K562 (cell line): ENCODE results near the gene CNPY4. TPM values are rescaled to one million over a fixed set of nuclear protein-coding genes. Genes with fewer than 3 reads are reported as not detected.

Source experiments
- CC2D1A ChIP-seq: fragments of 450-650 bp; IDR thresholded peaks from 2 replicates; pipeline ENCODE4 v1.6.1; 2017; ENCODE audit warnings: mild to moderate bottlenecking
- ESRRA ChIP-seq: fragments of 450-650 bp; IDR thresholded peaks from 2 replicates; pipeline ENCODE4 v1.6.1; 2014; ENCODE audit warnings: low read depth, mild to moderate bottlenecking, moderate library complexity, borderline replicate concordance
- GATA2 ChIP-seq: sonication (generic); formaldehyde crosslinking; IDR thresholded peaks from 2 replicates; pipeline ENCODE4 v1.4.0; 2020; ENCODE audit warnings: mild to moderate bottlenecking, missing genetic modification reagents
- KAT8 ChIP-seq: fragments of 450-650 bp; IDR thresholded peaks from 2 replicates; pipeline ENCODE4 v1.6.1; 2016; ENCODE audit warnings: low read depth, mild to moderate bottlenecking
- L3MBTL2 ChIP-seq: fragments of 450-650 bp; IDR thresholded peaks from 2 replicates; pipeline ENCODE4 v1.6.1; 2016; ENCODE audit warnings: mild to moderate bottlenecking, moderate library complexity
- LEF1 ChIP-seq: fragments of 450-650 bp; IDR thresholded peaks from 2 replicates; pipeline ENCODE4 v1.6.1; 2016; ENCODE audit warnings: mild to moderate bottlenecking
- MYC ChIP-seq, 2 experiments: fragments of 250-450 bp in 1 of 2; sonication (Bioruptor Pico) in 1 of 2; IDR thresholded peaks; 2 replicates each; pipeline versions ENCODE4 v1.5.1 to v1.6.1; 2012 to 2021; ENCODE audit warnings: low read depth in 2 of 2, borderline replicate concordance in 1 of 2, improper control_type of control experiment in 1 of 2, low read length in 1 of 2, mild to moderate bottlenecking in 1 of 2, moderate library complexity in 1 of 2
- MYNN ChIP-seq, 2 experiments: sonication (generic); formaldehyde crosslinking in 1 of 2; IDR thresholded peaks; 2 replicates each; pipeline versions ENCODE4 v1.5.0 to v1.6.1; 2016 to 2020; ENCODE audit warnings: antibody characterized with exemption in 1 of 2, missing genetic modification reagents in 1 of 2
- PPARD ChIP-seq: fragments of 250-450 bp; sonication (Bioruptor Pico); IDR thresholded peaks from 2 replicates; pipeline ENCODE4 v1.8.0; 2022; ENCODE audit warnings: inconsistent platforms, mild to moderate bottlenecking, moderate library complexity
- SMAD2 ChIP-seq: fragments of 150-350 bp; IDR thresholded peaks from 2 replicates; pipeline ENCODE4 v1.6.1; 2014; ENCODE audit warnings: low read depth, mild to moderate bottlenecking, low read length
- STAG1 ChIP-seq: sonication (generic); formaldehyde crosslinking; IDR thresholded peaks from 2 replicates; pipeline ENCODE4 v1.5.0; 2020; ENCODE audit warnings: missing genetic modification reagents, borderline replicate concordance
- ZFP30 ChIP-seq: fragments of 250-450 bp; sonication (Bioruptor Pico); IDR thresholded peaks from 2 replicates; pipeline ENCODE4 v1.8.0; 2022; ENCODE audit warnings: moderate library complexity, mild to moderate bottlenecking, inconsistent platforms, borderline replicate concordance
- ZNF507 ChIP-seq: conservative IDR thresholded peaks from 2 replicates; pipeline ENCODE4 v1.6.1; 2017; ENCODE audit warnings: missing genetic modification characterization, missing compliant biosample characterization
- ZNF668 ChIP-seq: fragments of 250-450 bp; sonication (Bioruptor Pico); IDR thresholded peaks from 2 replicates; pipeline ENCODE4 v1.8.0; 2022; ENCODE audit warnings: mild to moderate bottlenecking, inconsistent platforms
- ZNF76 ChIP-seq: fragments of 250-450 bp; sonication (Bioruptor Pico); IDR thresholded peaks from 2 replicates; pipeline ENCODE4 v1.4.0; 2020; ENCODE audit warnings: mild to moderate bottlenecking, moderate library complexity, borderline replicate concordance
- polyA plus RNA-seq, 8 experiments: library from polyadenylated mRNA; depleted of rRNA in 4 of 8; stranded (reverse) in 5 of 8; unstranded in 3 of 8; fragments of >200 nt; fragmentation: Nextera tagmentation in 2 of 8; fragmentation: Illumina TruSeq in 1 of 8; extraction: Ambion mirVana in 2 of 8; extraction: Trizol in 1 of 8; gene quantifications; 2 replicates each; pipeline versions ENCODE4 v1.2.1 to v1.2.3, GENCODE V29; 2011 to 2014; ENCODE audit warnings: inconsistent platforms in 1 of 8, missing spikeins in 1 of 8
- total RNA-seq, 7 experiments: library from RNA; depleted of rRNA in 6 of 7; stranded (reverse); fragments of >200 nt in 6 of 7; fragmentation: Illumina TruSeq in 2 of 7; extraction: Trizol in 2 of 7; gene quantifications; 2 replicates each; pipeline versions ENCODE4 v1.2.1 to v1.2.3, GENCODE V29; 2011 to 2021; ENCODE audit warnings: low replicate concordance in 1 of 7
- TF ChIP-seq, protein P1 (sequence below): fragments of 450-650 bp; formaldehyde crosslinking; IDR thresholded peaks from 2 replicates; pipeline ENCODE4 v1.4.0; 2020; ENCODE audit warnings: mild to moderate bottlenecking, moderate library complexity
- TF ChIP-seq, protein P2 (sequence below): fragments of 450-650 bp; IDR thresholded peaks from 2 replicates; pipeline ENCODE4 v1.6.1; 2016; ENCODE audit warnings: low read depth

Gene CNPY4
- total and polyA plus RNA-seq, 9 of the 15 experiments (the other 6 are each of a cell fraction or from before 2014, with no cell fraction given): 1.9 to 11.2 (median 7.0) TPM

DNA sequence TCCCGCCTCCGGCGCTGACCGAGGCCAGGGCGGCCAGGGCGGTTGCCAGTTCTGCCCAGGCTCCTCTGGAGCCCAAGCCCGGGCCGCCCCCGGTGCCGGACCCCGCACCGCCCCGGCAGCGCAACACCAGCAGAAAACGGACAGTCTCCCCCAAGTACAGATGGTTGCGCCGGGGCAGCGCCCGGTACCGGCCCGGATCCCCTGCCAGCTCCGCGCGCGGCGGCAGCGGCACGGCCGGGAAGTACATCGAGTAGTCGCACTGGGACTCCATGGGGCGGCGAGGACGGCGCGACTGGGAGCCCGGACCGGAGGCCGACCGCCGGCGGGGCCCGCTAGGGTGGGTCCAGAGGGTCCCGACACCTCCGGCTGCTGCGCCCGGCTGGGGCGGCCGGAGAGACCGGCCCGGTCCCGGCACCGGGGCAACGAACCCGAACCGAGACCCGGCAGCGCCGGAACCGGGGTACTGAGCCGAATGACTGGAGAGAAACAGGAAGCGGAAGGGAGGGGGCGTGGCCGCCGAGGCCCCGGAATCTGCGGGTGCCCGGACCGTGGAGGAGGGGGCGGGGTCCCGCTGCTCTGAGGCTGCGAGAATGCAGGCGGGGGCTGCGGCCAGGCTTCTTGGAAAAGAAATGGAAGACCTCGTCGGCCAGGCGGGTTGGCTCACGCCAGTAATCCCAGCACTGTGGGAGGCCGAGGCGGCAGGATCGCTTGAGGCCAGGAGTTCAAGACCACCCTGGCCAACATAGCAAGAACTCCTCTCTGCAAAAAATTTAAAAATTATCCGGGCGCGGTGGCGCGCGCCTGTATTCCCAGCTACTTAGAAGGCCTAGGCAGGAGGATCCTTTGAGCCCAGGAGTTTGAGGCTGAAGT is 39.0 kb downstream of the CNPY4 start, which contains the start of gene TRAPPC14 (continued):
- TF ChIP-seq, protein P1, sequence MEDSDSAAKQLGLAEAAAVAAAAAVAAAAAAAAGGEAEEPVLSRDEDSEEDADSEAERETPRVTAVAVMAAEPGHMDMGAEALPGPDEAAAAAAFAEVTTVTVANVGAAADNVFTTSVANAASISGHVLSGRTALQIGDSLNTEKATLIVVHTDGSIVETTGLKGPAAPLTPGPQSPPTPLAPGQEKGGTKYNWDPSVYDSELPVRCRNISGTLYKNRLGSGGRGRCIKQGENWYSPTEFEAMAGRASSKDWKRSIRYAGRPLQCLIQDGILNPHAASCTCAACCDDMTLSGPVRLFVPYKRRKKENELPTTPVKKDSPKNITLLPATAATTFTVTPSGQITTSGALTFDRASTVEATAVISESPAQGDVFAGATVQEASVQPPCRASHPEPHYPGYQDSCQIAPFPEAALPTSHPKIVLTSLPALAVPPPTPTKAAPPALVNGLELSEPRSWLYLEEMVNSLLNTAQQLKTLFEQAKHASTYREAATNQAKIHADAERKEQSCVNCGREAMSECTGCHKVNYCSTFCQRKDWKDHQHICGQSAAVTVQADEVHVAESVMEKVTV (CRISPR knock-in tag): no peak
- TF ChIP-seq MYC (IDR thresholded peaks at IDR 0.05; ENCODE audit: low read depth, low read length): peak; percentile 61
- TF ChIP-seq MYC (CRISPR knock-in tag; IDR thresholded peaks at IDR 0.05; ENCODE audit: borderline replicate concordance, low read depth): no peak
- TF ChIP-seq ESRRA: peak; percentile 68; the same call in 1 of the 2 replicates
- no peak for TF ChIP-seq GATA2 (CRISPR knock-in tag)
- no peak; the same call in 1 of the 2 replicates for TF ChIP-seq MYNN (IDR thresholded peaks at IDR 0.05)
- TF ChIP-seq MYNN (CRISPR knock-in tag; IDR thresholded peaks at IDR 0.05): no peak
- TF ChIP-seq, protein P2, sequence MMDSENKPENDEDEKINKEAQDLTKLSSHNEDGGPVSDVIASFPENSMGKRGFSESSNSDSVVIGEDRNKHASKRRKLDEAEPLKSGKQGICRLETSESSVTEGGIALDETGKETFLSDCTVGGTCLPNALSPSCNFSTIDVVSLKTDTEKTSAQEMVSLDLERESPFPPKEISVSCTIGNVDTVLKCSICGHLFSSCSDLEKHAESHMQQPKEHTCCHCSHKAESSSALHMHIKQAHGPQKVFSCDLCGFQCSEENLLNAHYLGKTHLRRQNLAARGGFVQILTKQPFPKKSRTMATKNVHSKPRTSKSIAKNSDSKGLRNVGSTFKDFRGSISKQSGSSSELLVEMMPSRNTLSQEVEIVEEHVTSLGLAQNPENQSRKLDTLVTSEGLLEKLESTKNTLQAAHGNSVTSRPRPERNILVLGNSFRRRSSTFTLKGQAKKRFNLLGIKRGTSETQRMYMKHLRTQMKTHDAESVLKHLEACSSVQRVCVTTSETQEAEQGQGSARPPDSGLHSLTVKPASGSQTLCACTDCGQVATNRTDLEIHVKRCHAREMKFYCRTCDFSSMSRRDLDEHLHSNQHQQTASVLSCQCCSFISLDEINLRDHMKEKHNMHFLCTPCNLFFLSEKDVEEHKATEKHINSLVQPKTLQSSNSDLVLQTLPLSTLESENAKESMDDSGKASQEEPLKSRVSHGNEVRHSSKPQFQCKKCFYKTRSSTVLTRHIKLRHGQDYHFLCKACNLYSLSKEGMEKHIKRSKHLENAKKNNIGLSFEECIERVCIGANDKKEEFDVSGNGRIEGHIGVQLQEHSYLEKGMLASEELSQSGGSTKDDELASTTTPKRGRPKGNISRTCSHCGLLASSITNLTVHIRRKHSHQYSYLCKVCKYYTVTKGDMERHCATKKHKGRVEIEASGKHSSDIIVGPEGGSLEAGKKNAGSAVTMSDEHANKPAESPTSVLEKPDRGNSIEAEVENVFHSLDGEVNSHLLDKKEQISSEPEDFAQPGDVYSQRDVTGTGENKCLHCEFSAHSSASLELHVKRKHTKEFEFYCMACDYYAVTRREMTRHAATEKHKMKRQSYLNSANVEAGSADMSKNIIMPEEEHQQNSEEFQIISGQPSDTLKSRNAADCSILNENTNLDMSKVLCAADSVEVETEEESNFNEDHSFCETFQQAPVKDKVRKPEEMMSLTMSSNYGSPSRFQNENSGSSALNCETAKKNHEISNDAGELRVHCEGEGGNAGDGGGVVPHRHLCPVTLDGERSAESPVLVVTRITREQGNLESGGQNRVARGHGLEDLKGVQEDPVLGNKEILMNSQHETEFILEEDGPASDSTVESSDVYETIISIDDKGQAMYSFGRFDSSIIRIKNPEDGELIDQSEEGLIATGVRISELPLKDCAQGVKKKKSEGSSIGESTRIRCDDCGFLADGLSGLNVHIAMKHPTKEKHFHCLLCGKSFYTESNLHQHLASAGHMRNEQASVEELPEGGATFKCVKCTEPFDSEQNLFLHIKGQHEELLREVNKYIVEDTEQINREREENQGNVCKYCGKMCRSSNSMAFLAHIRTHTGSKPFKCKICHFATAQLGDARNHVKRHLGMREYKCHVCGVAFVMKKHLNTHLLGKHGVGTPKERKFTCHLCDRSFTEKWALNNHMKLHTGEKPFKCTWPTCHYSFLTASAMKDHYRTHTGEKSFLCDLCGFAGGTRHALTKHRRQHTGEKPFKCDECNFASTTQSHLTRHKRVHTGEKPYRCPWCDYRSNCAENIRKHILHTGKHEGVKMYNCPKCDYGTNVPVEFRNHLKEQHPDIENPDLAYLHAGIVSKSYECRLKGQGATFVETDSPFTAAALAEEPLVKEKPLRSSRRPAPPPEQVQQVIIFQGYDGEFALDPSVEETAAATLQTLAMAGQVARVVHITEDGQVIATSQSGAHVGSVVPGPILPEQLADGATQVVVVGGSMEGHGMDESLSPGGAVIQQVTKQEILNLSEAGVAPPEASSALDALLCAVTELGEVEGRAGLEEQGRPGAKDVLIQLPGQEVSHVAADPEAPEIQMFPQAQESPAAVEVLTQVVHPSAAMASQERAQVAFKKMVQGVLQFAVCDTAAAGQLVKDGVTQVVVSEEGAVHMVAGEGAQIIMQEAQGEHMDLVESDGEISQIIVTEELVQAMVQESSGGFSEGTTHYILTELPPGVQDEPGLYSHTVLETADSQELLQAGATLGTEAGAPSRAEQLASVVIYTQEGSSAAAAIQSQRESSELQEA: no peak
- TF ChIP-seq SMAD2: no peak
- TF ChIP-seq ZNF668 (CRISPR knock-in tag): no peak
- no peak for TF ChIP-seq ZFP30 (CRISPR knock-in tag)
- peak; percentile 56; the same call in 1 of the 2 replicates for TF ChIP-seq LEF1
- TF ChIP-seq STAG1 (CRISPR knock-in tag): 0 out of 2 replicates have a peak, but pooled peaks have one; percentile 20
- no peak; the same call in 1 of the 2 replicates for TF ChIP-seq ZNF76 (CRISPR knock-in tag)
- TF ChIP-seq ZNF507 (tag): no peak
- no peak for TF ChIP-seq KAT8
- TF ChIP-seq L3MBTL2: peak; percentile 69
- TF ChIP-seq PPARD (CRISPR knock-in tag): no peak
- peak; percentile 43; the same call in 1 of the 2 replicates for TF ChIP-seq CC2D1A
